Activated CD4-positive, CD25-positive, alpha-beta regulatory T cell treated with anti-CD3 and anti-CD28 coated beads, Interleukin-2, amount 50 U/mL, for 16 hours (primary cell): ENCODE data around the gene CHST1.

ENCODE experiments used
- DNase-seq: peaks from one replicate; pipeline ENCODE4 v3.0.0-alpha.2; 2020; ENCODE audit warnings: low read depth, low spot score

CHST1 gene

GRCh38 chr11:45660729-45661438 is 4.5 kb downstream of the CHST1 start:
- no peak for DNase-seq

GRCh38 chr11:45659818-45660160 is 5.6 kb downstream of the CHST1 start:
- DNase-seq: no peak

- DNase-seq: no peak
These were observed 6.2 kb downstream of the CHST1 start for GRCh38 chr11:45659031-45659817.

- DNase-seq: no peak
These were observed 7.0 kb downstream of the CHST1 start for GRCh38 chr11:45658292-45658991.

- no peak for DNase-seq
These were observed 7.7 kb downstream of the CHST1 start for GRCh38 chr11:45657496-45658260.

GRCh38 chr11:45655831-45656230 is 9.6 kb downstream of the CHST1 start:
- no peak for DNase-seq

GRCh38 chr11:45655347-45655756 is 10.1 kb downstream of the CHST1 start:
- DNase-seq: peak; percentile 21

GRCh38 chr11:45655012-45655283 is 10.5 kb downstream of the CHST1 start:
- no peak for DNase-seq

- no peak for DNase-seq
These were observed 11.0 kb downstream of the CHST1 start for GRCh38 chr11:45654231-45655011.

GRCh38 chr11:45653277-45653676 is 12.1 kb downstream of the CHST1 start:
- DNase-seq: no peak

GRCh38 chr11:45652781-45653180 is 12.6 kb downstream of the CHST1 start:
- DNase-seq: no peak

GRCh38 chr11:45651841-45652749 is 13.3 kb downstream of the CHST1 start:
- no peak for DNase-seq

GRCh38 chr11:45651156-45651555 is 14.3 kb downstream of the CHST1 start:
- DNase-seq: no peak

- DNase-seq: no peak
These were observed 15.0 kb downstream of the CHST1 start for GRCh38 chr11:45650166-45651095.

GRCh38 chr11:45649544-45650165 is 15.8 kb downstream of the CHST1 start:
- DNase-seq: no peak

GRCh38 chr11:45648931-45649330 is 16.5 kb downstream of the CHST1 start:
- no peak for DNase-seq

- no peak for DNase-seq
These were observed 17.6 kb downstream of the CHST1 start for GRCh38 chr11:45647786-45648185.

- DNase-seq: no peak
These were observed 18.1 kb downstream of the CHST1 start for GRCh38 chr11:45647329-45647728.
